Forelimb muscle (tissue), 1 donor: ENCODE data around the gene AACS. TPM values are rescaled to one million over a fixed set of nuclear protein-coding genes. Genes with fewer than 3 reads are reported as not detected.
"Not testable (repeated sequence)": the region's sequence is repeated elsewhere in the genome, so short reads cannot be mapped to it uniquely, and the experiment has no call there.

ENCODE experiments used
- DNase-seq: peaks from one replicate; pipeline ENCODE4 v3.0.0-alpha.2; 2013; ENCODE audit warnings: low read depth
- polyA plus RNA-seq: library from polyadenylated mRNA; unstranded; fragments of 120-200 nt; gene quantifications from one replicate; pipeline ENCODE4 v1.2.1, GENCODE V29; 2013; ENCODE audit not compliant: insufficient read length

The AACS gene
- polyA plus RNA-seq = 24.5 TPM

GRCh38 chr12:125065021-125065918, at the start of gene AACS:
Gene AACS (plus strand): TSS chr12:125065435. CDS start chr12:125065585, 150 bp downstream.
- DNase-seq = no peak

GRCh38 chr12:125015680-125016310, 49.4 kb upstream of the AACS start:
- DNase-seq = no peak

GRCh38 chr12:125017801-125018200, 47.4 kb upstream of the AACS start:
- no peak for DNase-seq

- no peak for DNase-seq
Observed at GRCh38 chr12:125018356-125018755, 46.9 kb upstream of the AACS start.

GRCh38 chr12:125021096-125021495, 44.1 kb upstream of the AACS start:
- DNase-seq = no peak

- no peak for DNase-seq
Observed at GRCh38 chr12:125021771-125022170, 43.5 kb upstream of the AACS start.

GRCh38 chr12:125023065-125023464, 42.2 kb upstream of the AACS start:
- DNase-seq = no peak

GRCh38 chr12:125024949-125025563, 40.2 kb upstream of the AACS start:
- DNase-seq = no peak

GRCh38 chr12:125025606-125026235, 39.5 kb upstream of the AACS start:
- DNase-seq = no peak

GRCh38 chr12:125028106-125028505, 37.1 kb upstream of the AACS start:
- no peak for DNase-seq

GRCh38 chr12:125029761-125030358, 35.4 kb upstream of the AACS start:
- DNase-seq = no peak

- not testable (repeated sequence) for DNase-seq
Observed at GRCh38 chr12:125031471-125031870, 33.8 kb upstream of the AACS start.

- no peak for DNase-seq
Observed at GRCh38 chr12:125032466-125033152, 32.6 kb upstream of the AACS start.

- no peak for DNase-seq
Observed at GRCh38 chr12:125033288-125033687, 31.9 kb upstream of the AACS start.

GRCh38 chr12:125038976-125039625, 26.1 kb upstream of the AACS start:
- DNase-seq = no peak

GRCh38 chr12:125049093-125049458, 16.2 kb upstream of the AACS start:
- DNase-seq = no peak

- no peak for DNase-seq
Observed at GRCh38 chr12:125050446-125050845, 14.8 kb upstream of the AACS start.

- no peak for DNase-seq
Observed at GRCh38 chr12:125050868-125051267, 14.4 kb upstream of the AACS start.

GRCh38 chr12:125053821-125054220, 11.4 kb upstream of the AACS start:
- DNase-seq = no peak

GRCh38 chr12:125055591-125055990, 9.6 kb upstream of the AACS start:
- no peak for DNase-seq

GRCh38 chr12:125056306-125056705, 8.9 kb upstream of the AACS start:
- DNase-seq = no peak
